Caco-2 (cell line): ENCODE results near the gene SRPK1. TPM values are rescaled to one million over a fixed set of nuclear protein-coding genes. Genes with fewer than 3 reads are reported as not detected.

ENCODE experiments used
- BruUV-seq: library from RNA; stranded (reverse); fragments of 400-500 nt; replicated peaks from 2 replicates; lab custom pipeline; 2021; lab: Mats Ljungman, UMichigan
- CTCF ChIA-PET: fragments of 300-600 bp; sonication (Branson Sonifier 250); formaldehyde crosslinking; loops from one replicate; lab custom pipeline; 2022; ENCODE audit warnings: antibody characterized with exemption; lab: Charles Lee
- POLR2A ChIA-PET: fragments of 300-600 bp; sonication (Branson Sonifier 250); formaldehyde crosslinking; loops from one replicate; lab custom pipeline; 2022; ENCODE audit warnings: antibody characterized with exemption; lab: Charles Lee
- DNase-seq, 2 experiments: peaks; one replicate each; pipeline versions ENCODE4 v3.0.0 to v3.0.0-alpha.2; 2020 to 2022
- H3K27me3 ChIP-seq: replicated peaks from 2 replicates; pipeline ENCODE4 v1.6.0; 2011; ENCODE audit warnings: low read length; ENCODE audit not compliant: control insufficient read depth, insufficient read depth
- H3K36me3 ChIP-seq: 2 replicates; pipeline ENCODE4 v1.5.1; 2011; ENCODE audit warnings: low read length; ENCODE audit not compliant: control insufficient read depth, insufficient read depth
- H3K4me1 ChIP-seq: fragments of 250-450 bp; sonication (Bioruptor Pico); 2 replicates; pipeline ENCODE4 v1.5.1; 2020; ENCODE audit warnings: mild to moderate bottlenecking
- H3K4me3 ChIP-seq: 2 replicates; pipeline ENCODE4 v1.5.1; 2011; ENCODE audit warnings: low read depth, mild to moderate bottlenecking, control low read depth, low read length
- H3K9me3 ChIP-seq: fragments of 250-450 bp; sonication (Bioruptor Pico); 2 replicates; pipeline ENCODE4 v1.5.1; 2020; ENCODE audit warnings: mild to moderate bottlenecking, moderate library complexity
- H3K27ac Mint-ChIP-seq: one replicate; pipeline ENCODE4 v1.8.0; 2022; ENCODE audit warnings: mixed read lengths; ENCODE audit not compliant: unreplicated experiment
- H3K27me3 Mint-ChIP-seq: one replicate; pipeline ENCODE4 v1.8.0; 2022; ENCODE audit warnings: mixed read lengths; ENCODE audit not compliant: insufficient read depth, unreplicated experiment
- H3K36me3 Mint-ChIP-seq: one replicate; pipeline ENCODE4 v1.8.0; 2022; ENCODE audit warnings: mild to moderate bottlenecking, mixed read lengths; ENCODE audit not compliant: insufficient read depth, unreplicated experiment
- H3K4me1 Mint-ChIP-seq: one replicate; pipeline ENCODE4 v1.8.0; 2022; ENCODE audit warnings: low read depth, mixed read lengths; ENCODE audit not compliant: unreplicated experiment
- H3K4me3 Mint-ChIP-seq: one replicate; pipeline ENCODE4 v1.8.0; 2022; ENCODE audit warnings: mild to moderate bottlenecking, moderate library complexity, mixed read lengths; ENCODE audit not compliant: unreplicated experiment
- H3K9me3 Mint-ChIP-seq: one replicate; pipeline ENCODE4 v1.8.0; 2022; ENCODE audit warnings: mixed read lengths; ENCODE audit not compliant: unreplicated experiment
- CTCF ChIP-seq, 2 experiments: fragments of 200-600 bp in 1 of 2; IDR thresholded peaks; 1 replicate in 1 of 2; 2 replicates in 1 of 2; pipeline versions ENCODE4 v1.5.1 to v1.8.0; 2011 to 2022; ENCODE audit warnings: antibody characterized with exemption in 1 of 2, control low read depth in 1 of 2, inconsistent platforms in 1 of 2, low read depth in 1 of 2, low read length in 1 of 2, mild to moderate bottlenecking in 1 of 2, moderate library complexity in 1 of 2; ENCODE audit not compliant: insufficient read depth in 1 of 2, severe bottlenecking in 1 of 2, unreplicated experiment in 1 of 2
- intact Hi-C: fragments of 100-400 bp; cut with micrococcal nuclease; formaldehyde crosslinking; loops from one replicate; pipeline ENCODE4 v1.10.0; 2022; ENCODE audit not compliant: unreplicated experiment
- total RNA-seq: library from RNA; stranded (reverse); gene quantifications from 2 replicates; pipeline ENCODE4 v1.2.3, GENCODE V29; 2022

The SRPK1 gene
- total RNA-seq, 1 experiment from 2014 or later: 114 TPM

DNA sequence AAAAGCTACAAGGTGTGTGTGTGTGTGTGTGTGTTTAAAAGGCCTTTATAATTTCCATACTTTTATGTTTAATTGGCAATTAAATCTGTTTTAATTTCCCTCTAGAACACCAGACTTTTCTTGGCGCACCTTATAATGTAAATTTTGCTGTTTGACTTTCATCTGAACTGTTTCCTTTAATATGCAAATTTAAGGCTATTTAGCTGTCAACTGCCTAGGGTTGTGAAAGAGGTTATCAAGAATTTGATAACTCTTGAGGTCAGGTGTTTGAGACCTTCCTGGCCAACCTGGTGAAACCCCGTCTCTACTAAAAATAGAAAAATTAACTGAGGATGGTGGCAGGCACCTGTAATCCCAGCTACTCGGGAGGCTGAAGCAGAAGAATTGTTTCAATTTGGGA lies 119.8 kb downstream of the SRPK1 start:
- Mint-ChIP-seq H3K9me3 (no peaks in the 10 kb centered on the region), H3K27ac (no peak overlapping the region), H3K36me3 (no peaks in the 10 kb centered on the region), H3K27me3 (no peaks in the 10 kb centered on the region), H3K4me1 (no peaks in the 10 kb centered on the region), H3K4me3 (no peak overlapping the region)
- POLR2A ChIA-PET: no interaction called here
- Histone ChIP-seq H3K36me3 (no peaks in the 10 kb centered on the region), H3K4me1 (peaks cover 10% of the 10 kb centered on the region; the same call in 1 of the 2 replicates), H3K27me3 (no peaks in the 10 kb centered on the region), H3K4me3 (no peak overlapping the region), H3K9me3 (no peaks in the 10 kb centered on the region)
- no peak for DNase-seq
- intact Hi-C loops: no loop called here
- CTCF ChIA-PET: no interaction called here
- BruUV-seq: no TSS peak
- no peak for TF ChIP-seq CTCF (IDR thresholded peaks at IDR 0.05; ENCODE audit: insufficient read depth in 1 of 2, low read depth in 1 of 2, low read length in 1 of 2, severe bottlenecking in 1 of 2, unreplicated experiment in 1 of 2)

DNA sequence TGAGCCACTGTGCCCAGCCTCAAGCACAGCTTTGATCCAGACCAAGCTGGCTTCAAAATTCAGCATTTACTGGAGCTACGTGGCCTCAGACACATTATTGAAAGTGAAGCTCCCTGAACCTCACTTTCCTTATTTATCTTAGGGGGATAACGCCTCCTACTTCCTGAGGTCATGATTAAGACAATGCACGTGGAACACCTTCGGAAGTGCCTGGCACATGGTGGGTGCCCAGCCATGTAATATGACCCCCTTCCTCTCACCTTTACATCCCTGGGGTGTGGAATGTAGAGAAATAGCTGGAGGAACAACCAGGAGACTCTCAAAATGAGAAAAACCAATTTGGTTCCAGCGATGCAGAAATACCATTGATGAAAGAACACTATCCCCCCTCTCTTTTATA lies 122.2 kb downstream of the SRPK1 start:
- H3K36me3 Mint-ChIP-seq: no peaks in the 10 kb centered on the region
- Histone ChIP-seq H3K4me1 (peaks cover 10% of the 10 kb centered on the region; the same call in 1 of the 2 replicates), H3K4me3 (no peak overlapping the region), H3K27me3 (no peaks in the 10 kb centered on the region), H3K36me3 (no peaks in the 10 kb centered on the region), H3K9me3 (no peaks in the 10 kb centered on the region)
- intact Hi-C loops: loop anchor here (1.0 kb wide), 1 partner anchor 11 kb away; no protein-coding TSS in a partner anchor
- H3K9me3 Mint-ChIP-seq: no peaks in the 10 kb centered on the region
- BruUV-seq: no TSS peak
- POLR2A ChIA-PET: no interaction called here
- H3K27ac Mint-ChIP-seq: no peak overlapping the region
- no peaks in the 10 kb centered on the region for H3K27me3 Mint-ChIP-seq
- CTCF ChIA-PET: no interaction called here
- no peak for TF ChIP-seq CTCF (IDR thresholded peaks at IDR 0.05; ENCODE audit: insufficient read depth in 1 of 2, low read depth in 1 of 2, low read length in 1 of 2, severe bottlenecking in 1 of 2, unreplicated experiment in 1 of 2)
- DNase-seq: no peak
- H3K4me3 Mint-ChIP-seq: no peak overlapping the region
- no peaks in the 10 kb centered on the region for H3K4me1 Mint-ChIP-seq

DNA sequence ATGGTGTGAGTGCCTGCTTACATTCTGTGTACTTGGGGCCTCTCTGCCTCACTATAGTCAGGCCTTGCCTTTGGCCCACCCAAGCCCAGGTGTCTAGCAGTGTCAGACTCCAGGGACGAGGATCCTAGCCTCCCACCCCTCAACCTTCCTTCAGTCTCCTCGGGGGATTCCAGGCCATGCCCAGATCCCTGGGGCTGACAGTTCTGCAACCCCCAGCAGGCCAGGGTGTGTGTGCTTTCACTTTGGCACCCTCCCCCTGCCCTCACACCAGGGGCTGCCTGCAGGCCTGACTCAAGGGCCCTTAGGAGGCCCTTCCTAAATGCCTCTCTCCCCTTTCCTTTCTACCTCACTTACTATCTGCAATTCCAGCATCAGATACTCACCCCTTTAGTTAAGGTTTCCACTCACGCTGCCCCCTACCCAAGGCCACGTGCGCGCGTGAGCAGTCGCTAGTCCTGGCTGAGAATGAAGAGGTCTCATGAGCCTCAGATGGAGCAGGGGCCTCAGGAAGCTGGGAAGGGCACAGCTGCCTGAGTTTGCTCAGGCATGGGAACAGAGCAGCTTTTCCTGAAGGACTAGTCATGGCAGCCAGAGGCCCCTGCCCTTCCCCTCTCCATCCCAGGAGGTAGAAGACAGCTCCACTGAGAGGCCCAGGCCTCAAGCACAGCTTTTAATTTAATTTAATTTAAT lies 122.9 kb downstream of the SRPK1 start:
- H3K4me1 ChIP-seq: peaks cover 10% of the 10 kb centered on the region; the same call in 1 of the 2 replicates
- Mint-ChIP-seq H3K27ac (no peak overlapping the region), H3K4me1 (no peaks in the 10 kb centered on the region), H3K27me3 (peaks cover under 1% of the 10 kb centered on the region), H3K4me3 (no peak overlapping the region), H3K9me3 (no peaks in the 10 kb centered on the region), H3K36me3 (no peaks in the 10 kb centered on the region)
- no TSS peak for BruUV-seq
- H3K36me3 ChIP-seq: no peaks in the 10 kb centered on the region
- no peak for TF ChIP-seq CTCF (IDR thresholded peaks at IDR 0.05; ENCODE audit: insufficient read depth in 1 of 2, low read depth in 1 of 2, low read length in 1 of 2, severe bottlenecking in 1 of 2, unreplicated experiment in 1 of 2)
- ChIA-PET CTCF (no interaction called here), POLR2A (no interaction called here)
- DNase-seq: no peak
- H3K4me3 ChIP-seq: no peak overlapping the region
- H3K27me3 ChIP-seq: no peaks in the 10 kb centered on the region
- intact Hi-C loops: loop anchor here (1.0 kb wide), 1 partner anchor 11 kb away; no protein-coding TSS in a partner anchor
- no peaks in the 10 kb centered on the region for H3K9me3 ChIP-seq
